Measurements from ENCODE around the gene SPATA1. TPM values are rescaled to one million over a fixed set of nuclear protein-coding genes. Genes with fewer than 3 reads are reported as not detected.
"Not testable (repeated sequence)": the region's sequence is repeated elsewhere in the genome, so short reads cannot be mapped to it uniquely, and the experiment has no call there.

The SPATA1 gene
- total RNA-seq, 4 donors from 2014 or later: 1.7 TPM; not detected in 3

DNA sequence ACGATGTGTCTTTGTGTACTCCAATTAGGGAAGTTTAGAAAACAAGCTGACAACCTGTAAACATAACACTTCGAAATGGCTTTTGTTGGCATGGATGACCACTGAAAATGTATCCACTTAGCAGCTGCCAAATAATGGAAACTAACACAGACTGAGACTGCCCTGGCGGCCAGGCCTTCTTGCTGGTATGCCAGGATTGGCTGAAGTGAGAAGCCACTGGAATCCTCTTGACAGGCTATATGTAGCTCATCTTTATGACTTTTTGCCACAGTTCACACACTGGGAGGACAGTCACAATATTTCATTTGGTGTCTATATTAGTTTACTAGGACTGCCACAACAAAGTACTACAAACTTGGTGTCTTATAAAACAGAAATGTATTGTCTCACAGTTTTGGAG, 80.9 kb downstream of the SPATA1 start:
- Histone ChIP-seq H3K36me3 (no peaks in the 10 kb centered on the region), H3K4me3 (no peak overlapping the region), H3K9me3 (no peaks in the 10 kb centered on the region), H3K27me3 (no peaks in the 10 kb centered on the region), H3K4me1 (no peaks in the 10 kb centered on the region), H3K27ac (no peak overlapping the region)
- 94% methylated on average over 3 of the region's 3 CpGs for WGBS
- TF ChIP-seq POLR2AphosphoS5 (IDR thresholded peaks at IDR 0.05): no peak
- TF ChIP-seq, protein P1, sequence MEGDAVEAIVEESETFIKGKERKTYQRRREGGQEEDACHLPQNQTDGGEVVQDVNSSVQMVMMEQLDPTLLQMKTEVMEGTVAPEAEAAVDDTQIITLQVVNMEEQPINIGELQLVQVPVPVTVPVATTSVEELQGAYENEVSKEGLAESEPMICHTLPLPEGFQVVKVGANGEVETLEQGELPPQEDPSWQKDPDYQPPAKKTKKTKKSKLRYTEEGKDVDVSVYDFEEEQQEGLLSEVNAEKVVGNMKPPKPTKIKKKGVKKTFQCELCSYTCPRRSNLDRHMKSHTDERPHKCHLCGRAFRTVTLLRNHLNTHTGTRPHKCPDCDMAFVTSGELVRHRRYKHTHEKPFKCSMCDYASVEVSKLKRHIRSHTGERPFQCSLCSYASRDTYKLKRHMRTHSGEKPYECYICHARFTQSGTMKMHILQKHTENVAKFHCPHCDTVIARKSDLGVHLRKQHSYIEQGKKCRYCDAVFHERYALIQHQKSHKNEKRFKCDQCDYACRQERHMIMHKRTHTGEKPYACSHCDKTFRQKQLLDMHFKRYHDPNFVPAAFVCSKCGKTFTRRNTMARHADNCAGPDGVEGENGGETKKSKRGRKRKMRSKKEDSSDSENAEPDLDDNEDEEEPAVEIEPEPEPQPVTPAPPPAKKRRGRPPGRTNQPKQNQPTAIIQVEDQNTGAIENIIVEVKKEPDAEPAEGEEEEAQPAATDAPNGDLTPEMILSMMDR (IDR thresholded peaks at IDR 0.05): no peak
- TF ChIP-seq POLR2A (IDR thresholded peaks at IDR 0.05): no peak
- TF ChIP-seq EP300 (IDR thresholded peaks at IDR 0.05): no peak
- no peak for DNase-seq (ENCODE audit: low spot score in 2 of 2)

- H3K9me3 ChIP-seq; DNase-seq (ENCODE audit: low spot score in 2 of 2): not testable (repeated sequence)
- WGBS: 82% methylated on average over 2 of the region's 2 CpGs
Measured at GRCh38 chr1:84594959-84595358, 88.8 kb downstream of the SPATA1 start.

GRCh38 chr1:84597011-84597410, 90.8 kb downstream of the SPATA1 start:
- TF ChIP-seq POLR2AphosphoS5 (IDR thresholded peaks at IDR 0.05) (no peak), POLR2A (IDR thresholded peaks at IDR 0.05) (no peak), EP300 (IDR thresholded peaks at IDR 0.05) (no peak)
- TF ChIP-seq, protein P1 (IDR thresholded peaks at IDR 0.05): no peak
- H3K9me3 ChIP-seq: no peaks in the 10 kb centered on the region
- H3K27me3 ChIP-seq: no peaks in the 10 kb centered on the region
- H3K4me3 ChIP-seq: no peak overlapping the region
- no peaks in the 10 kb centered on the region for H3K4me1 ChIP-seq
- no peak overlapping the region for H3K27ac ChIP-seq
- 85% methylated on average over 1 of the region's 1 CpG for WGBS
- DNase-seq (ENCODE audit: low spot score in 2 of 2): no peak
- H3K36me3 ChIP-seq: no peaks in the 10 kb centered on the region

More at GRCh38 chr1:84594959-84595358, 88.8 kb downstream of the SPATA1 start:
- H3K4me3 ChIP-seq, H3K36me3 ChIP-seq, H3K27me3 ChIP-seq, H3K4me1 ChIP-seq, H3K27ac ChIP-seq: not testable (repeated sequence)

- Histone ChIP-seq H3K4me1 (peaks cover 5% of the 10 kb centered on the region), H3K27ac (no peak overlapping the region), H3K9me3 (no peaks in the 10 kb centered on the region), H3K4me3 (no peak overlapping the region), H3K36me3 (no peaks in the 10 kb centered on the region), H3K27me3 (no peaks in the 10 kb centered on the region)
- 67% methylated on average over 3 of the region's 3 CpGs for WGBS
- TF ChIP-seq POLR2A (IDR thresholded peaks at IDR 0.05) (no peak), POLR2AphosphoS5 (IDR thresholded peaks at IDR 0.05) (no peak), EP300 (IDR thresholded peaks at IDR 0.05) (no peak)
- TF ChIP-seq, protein P1 (IDR thresholded peaks at IDR 0.05): no peak
- no peak for DNase-seq (ENCODE audit: low spot score in 2 of 2)
Measured at GRCh38 chr1:84598418-84598817, 92.2 kb downstream of the SPATA1 start.

- Histone ChIP-seq H3K27ac (no peak overlapping the region), H3K27me3 (no peaks in the 10 kb centered on the region), H3K9me3 (no peaks in the 10 kb centered on the region), H3K4me3 (no peak overlapping the region), H3K4me1 (peaks cover 9% of the 10 kb centered on the region), H3K36me3 (no peaks in the 10 kb centered on the region)
- WGBS: 52% methylated on average over 5 of the region's 5 CpGs
- TF ChIP-seq POLR2AphosphoS5 (IDR thresholded peaks at IDR 0.05): no peak
- TF ChIP-seq POLR2A (IDR thresholded peaks at IDR 0.05): no peak
- no peak for TF ChIP-seq EP300 (IDR thresholded peaks at IDR 0.05)
- TF ChIP-seq, protein P1 (IDR thresholded peaks at IDR 0.05): no peak
- DNase-seq (ENCODE audit: low spot score in 2 of 2): no peak
Measured at GRCh38 chr1:84598846-84599741, 92.9 kb downstream of the SPATA1 start.
